GM21825 (cell line): ENCODE data around the gene CA14.
"Not testable (repeated sequence)": the region's sequence is repeated elsewhere in the genome, so short reads cannot be mapped to it uniquely, and the experiment has no call there.

ENCODE experiments used
- ATAC-seq: cut with Tn5 transposase; IDR thresholded peaks from one replicate; pipeline ENCODE4 v1.9.1; 2021; ENCODE audit warnings: mild to moderate bottlenecking, moderate library complexity; ENCODE audit not compliant: unreplicated experiment

Gene CA14

DNA sequence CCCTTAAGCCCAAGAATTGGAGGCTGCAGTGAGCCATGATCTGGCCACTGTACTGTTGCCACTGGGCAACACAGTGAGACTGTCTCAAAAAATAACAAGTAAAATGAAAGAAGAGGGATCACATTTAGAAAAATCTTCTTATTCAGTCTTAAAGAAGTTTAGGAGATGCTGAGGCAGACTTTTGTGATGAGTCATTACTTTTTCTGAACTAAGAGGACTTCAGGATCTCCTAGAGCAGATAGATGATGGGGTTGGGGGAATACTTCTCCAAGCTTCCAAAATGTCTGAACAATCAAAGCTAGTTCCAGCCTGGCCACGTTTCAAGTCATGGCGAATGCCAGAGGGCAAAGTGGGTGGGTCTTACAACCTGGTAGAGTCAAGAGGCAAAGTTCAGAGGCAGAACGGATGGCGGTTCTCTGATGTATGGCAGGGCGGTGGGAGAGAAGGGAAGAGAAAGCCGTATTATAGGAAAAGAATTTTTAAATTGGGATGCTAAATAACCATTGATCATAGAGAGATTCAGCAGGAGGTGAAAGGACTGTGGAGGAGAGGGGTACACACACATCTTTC is 22.6 kb downstream of the CA14 start:
- ATAC-seq, result no peak

GRCh38 chr1:150281221-150281757 is 23.7 kb downstream of the CA14 start:
- no peak for ATAC-seq

- ATAC-seq, result peak; percentile 63
Measured at GRCh38 chr1:150281758-150282557, 24.4 kb downstream of the CA14 start, which contains the start of gene CIART. TSS of gene CIART (plus strand) at chr1:150282554. CDS start at chr1:150283268, 714 bp downstream.

- no peak for ATAC-seq
Measured at GRCh38 chr1:150282558-150282958, 25.0 kb downstream of the CA14 start.

- no peak for ATAC-seq
Measured at GRCh38 chr1:150283260-150283659, 25.7 kb downstream of the CA14 start.

DNA sequence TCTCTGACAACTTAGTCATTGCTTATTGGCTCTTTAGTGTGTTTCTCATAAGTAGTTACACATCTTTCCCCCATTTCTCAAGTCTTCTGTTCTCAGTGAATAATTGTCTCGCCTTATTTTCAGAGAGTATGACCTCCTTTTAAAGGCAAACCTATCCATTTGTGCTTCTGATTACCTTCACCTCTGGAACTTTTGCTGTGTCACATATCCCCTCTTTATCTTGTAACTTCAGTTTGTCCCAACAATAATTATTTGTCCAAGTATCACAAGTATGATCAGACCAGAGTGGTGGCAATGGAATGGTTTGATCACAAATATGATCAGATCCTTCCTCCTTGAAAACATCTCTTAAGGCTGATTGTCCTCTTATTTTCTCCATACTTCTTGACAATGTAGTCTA is 30.8 kb downstream of the CA14 start:
- no peak for ATAC-seq

- no peak for ATAC-seq
Measured at GRCh38 chr1:150288822-150289221, 31.2 kb downstream of the CA14 start.

DNA sequence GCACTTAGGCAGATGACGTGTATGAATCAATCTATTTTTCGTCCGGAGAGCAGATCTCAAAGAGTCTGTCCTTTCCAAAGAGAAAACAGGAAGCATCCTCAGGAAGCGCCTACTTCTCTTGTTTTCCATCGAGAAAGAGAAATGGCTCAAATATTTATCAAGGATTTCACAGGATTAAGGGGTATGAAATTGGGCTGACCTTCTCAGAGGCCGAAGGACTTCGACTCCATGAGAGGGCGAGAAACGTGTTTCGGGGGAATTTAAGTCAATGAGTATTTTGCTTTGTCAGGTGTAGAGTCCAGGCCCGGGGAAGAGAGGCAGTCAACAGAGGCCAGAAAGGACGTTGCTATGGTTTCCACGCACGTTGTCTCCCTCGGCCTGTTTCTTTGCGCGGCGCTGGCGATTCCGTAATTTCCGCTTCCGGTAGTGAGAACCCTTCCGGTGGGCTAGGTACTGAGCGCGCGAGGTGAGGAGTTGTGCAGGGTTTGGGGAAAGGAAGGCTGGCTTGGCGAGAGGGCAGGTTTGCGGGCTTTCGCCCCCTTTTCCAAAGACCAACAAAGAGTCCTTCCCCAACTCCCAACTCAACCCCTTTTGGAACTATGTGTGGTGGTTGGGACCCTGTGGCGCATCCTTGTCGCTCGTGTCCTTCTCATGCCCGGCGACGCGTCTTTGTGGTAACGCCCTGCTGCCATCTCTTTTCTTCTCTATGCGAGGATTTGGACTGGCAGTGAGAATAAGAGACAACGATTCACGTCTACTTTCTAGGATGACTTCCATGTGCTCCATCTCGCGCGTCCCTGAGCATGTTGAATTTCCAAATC is 36.1 kb downstream of the CA14 start, which contains the start of gene MRPS21:
Gene MRPS21 (plus strand): TSS at position 429 of the 821 bp plus-strand sequence. CDS start 506 bp downstream, outside the sequence.
- peak; percentile 94 for ATAC-seq

GRCh38 chr1:150295476-150295875 is 37.9 kb downstream of the CA14 start:
- ATAC-seq, result no peak

- no peak for ATAC-seq
Measured at GRCh38 chr1:150299716-150300115, 42.1 kb downstream of the CA14 start.

GRCh38 chr1:150302338-150302737 is 44.8 kb downstream of the CA14 start:
- no peak for ATAC-seq

- ATAC-seq, result no peak
Measured at GRCh38 chr1:150302902-150303301, 45.3 kb downstream of the CA14 start.

DNA sequence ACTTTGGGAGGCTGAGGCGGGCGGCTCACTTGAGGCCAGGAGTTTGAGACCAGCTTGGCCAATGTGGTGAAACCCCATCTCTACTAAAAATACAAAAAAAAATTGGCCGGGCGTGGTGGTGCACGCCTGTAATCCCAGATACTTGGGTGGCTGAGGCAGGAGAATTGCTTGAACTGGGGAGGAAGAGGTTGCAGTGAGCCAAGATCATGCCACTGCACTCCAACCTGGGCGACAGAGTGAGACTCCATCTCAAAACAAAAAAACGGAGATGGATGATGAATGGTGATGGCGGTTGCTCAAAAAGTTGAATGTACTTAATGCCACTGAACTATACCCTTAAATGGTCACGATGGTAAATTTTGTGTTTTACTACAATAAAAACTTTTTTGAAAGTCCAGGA is 51.0 kb downstream of the CA14 start:
- not testable (repeated sequence) for ATAC-seq

DNA sequence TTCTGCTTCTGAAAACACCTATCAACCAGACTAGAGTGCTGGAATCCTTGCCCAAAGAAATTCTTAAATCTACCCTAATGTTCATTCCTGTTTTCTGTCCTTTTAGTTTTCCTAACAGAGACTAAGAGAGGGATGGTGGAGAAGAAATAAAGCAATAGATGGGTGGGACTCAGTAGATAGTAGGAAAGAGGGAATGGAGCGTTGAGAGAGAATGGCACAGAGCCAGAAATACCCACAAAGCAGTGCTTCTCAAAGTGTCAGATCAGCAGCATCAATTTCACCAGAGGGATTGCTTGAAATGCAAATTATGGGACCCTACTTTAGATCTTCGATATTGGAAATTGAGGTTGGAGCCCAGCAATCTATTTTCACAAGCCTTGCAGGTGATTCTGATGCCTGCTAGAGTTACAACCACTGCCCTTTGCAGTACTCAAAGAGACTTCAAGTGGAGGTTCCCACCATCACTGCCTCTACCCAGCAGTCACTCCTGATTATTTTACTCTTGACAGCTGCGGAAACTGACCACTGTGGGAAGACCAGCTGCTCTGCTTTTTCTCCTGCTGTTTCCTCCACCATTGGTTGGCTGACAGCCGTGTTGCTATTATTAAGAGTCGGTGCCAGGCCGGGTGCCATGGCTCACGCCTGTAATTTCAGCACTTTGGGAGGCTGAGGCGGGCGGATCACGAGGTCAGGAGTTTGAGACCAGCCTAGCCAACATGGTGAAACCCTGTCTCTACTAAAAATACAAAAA is 52.4 kb downstream of the CA14 start:
- ATAC-seq, result no peak

DNA sequence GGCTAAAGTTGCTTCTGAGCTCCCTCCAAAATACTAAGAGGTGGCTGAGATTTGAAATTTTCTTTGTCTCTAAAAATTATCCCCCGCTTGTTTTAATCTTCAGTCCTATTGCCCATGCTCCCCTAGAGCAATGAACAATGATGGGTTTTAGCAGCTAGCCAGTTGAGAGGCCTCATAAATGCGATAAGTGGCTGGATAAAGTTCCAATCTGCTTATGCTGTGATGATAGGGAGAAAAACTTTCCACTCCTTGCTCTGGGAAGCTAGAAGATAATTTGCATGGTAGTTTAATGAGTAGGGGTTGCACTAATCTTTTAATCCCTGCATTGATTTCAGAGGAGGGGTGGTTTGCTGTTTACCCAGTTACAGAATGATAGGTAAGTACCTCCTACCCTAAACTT is 54.2 kb downstream of the CA14 start:
- no peak for ATAC-seq
